K562 (cell line): ENCODE measurements around the gene BBLN. TPM values are rescaled to one million over a fixed set of nuclear protein-coding genes. Genes with fewer than 3 reads are reported as not detected.
"Not testable (repeated sequence)": the region's sequence is repeated elsewhere in the genome, so short reads cannot be mapped to it uniquely, and the experiment has no call there.

Experiments used
- ATF1 ChIP-seq, 2 experiments: fragments of 450-650 bp in 1 of 2; IDR thresholded peaks; 2 replicates each; pipeline ENCODE4 v1.6.1; 2016; ENCODE audit warnings: missing compliant biosample characterization in 1 of 2, missing genetic modification characterization in 1 of 2
- CTBP1 ChIP-seq: fragments of 450-650 bp; IDR thresholded peaks from 2 replicates; pipeline ENCODE4 v1.6.1; 2016; ENCODE audit warnings: borderline replicate concordance
- CTCF ChIP-seq, 3 experiments: IDR thresholded peaks in 2 of 3; conservative IDR thresholded peaks in 1 of 3; 2 replicates each; pipeline ENCODE4 v1.5.1; 2011 to 2012; ENCODE audit warnings: low read length in 3 of 3, mild to moderate bottlenecking in 3 of 3, control low read depth in 2 of 3, improper control_type of control experiment in 1 of 3, inconsistent platforms in 1 of 3, low read depth in 1 of 3, mixed read lengths in 1 of 3, moderate library complexity in 1 of 3; ENCODE audit not compliant: insufficient read depth in 2 of 3
- CTCFL ChIP-seq: IDR thresholded peaks from 2 replicates; pipeline ENCODE4 v1.6.1; 2011; ENCODE audit warnings: borderline replicate concordance, low read depth, mild to moderate bottlenecking, moderate library complexity, low read length; ENCODE audit not compliant: insufficient read depth, poor library complexity, severe bottlenecking
- CXXC5 ChIP-seq: fragments of 250-450 bp; sonication (Bioruptor Pico); IDR thresholded peaks from 2 replicates; pipeline ENCODE4 v1.8.0; 2022; ENCODE audit warnings: inconsistent platforms, mild to moderate bottlenecking, moderate library complexity
- L3MBTL2 ChIP-seq: fragments of 450-650 bp; IDR thresholded peaks from 2 replicates; pipeline ENCODE4 v1.6.1; 2016; ENCODE audit warnings: mild to moderate bottlenecking, moderate library complexity
- REST ChIP-seq, 2 experiments: fragments of 450-650 bp; formaldehyde crosslinking in 1 of 2; IDR thresholded peaks; 2 replicates each; pipeline versions ENCODE4 v1.4.0 to v1.6.1; 2014 to 2020; ENCODE audit warnings: mild to moderate bottlenecking in 2 of 2, borderline replicate concordance in 1 of 2, low read depth in 1 of 2
- SMAD4 ChIP-seq: fragments of 250-450 bp; sonication (Bioruptor Pico); conservative IDR thresholded peaks from 2 replicates; pipeline ENCODE4 v1.8.0; 2021; ENCODE audit warnings: inconsistent platforms, mild to moderate bottlenecking, moderate library complexity
- STAG1 ChIP-seq: sonication (generic); formaldehyde crosslinking; IDR thresholded peaks from 2 replicates; pipeline ENCODE4 v1.5.0; 2020; ENCODE audit warnings: missing genetic modification reagents, borderline replicate concordance
- ZNF740 ChIP-seq, 3 experiments: fragments of 200-800 bp in 1 of 3; sonication (Bioruptor generic) in 1 of 3; sonication (generic) in 1 of 3; formaldehyde crosslinking in 1 of 3; IDR thresholded peaks; 2 replicates each; pipeline versions ENCODE4 v1.6.1 to v1.8.0; 2016 to 2022; ENCODE audit warnings: mild to moderate bottlenecking in 2 of 3, missing compliant biosample characterization in 2 of 3, missing genetic modification characterization in 2 of 3, missing genetic modification reagents in 1 of 3
- polyA plus RNA-seq, 8 experiments: library from polyadenylated mRNA; depleted of rRNA in 4 of 8; stranded (reverse) in 5 of 8; unstranded in 3 of 8; fragments of >200 nt; fragmentation: Nextera tagmentation in 2 of 8; fragmentation: Illumina TruSeq in 1 of 8; extraction: Ambion mirVana in 2 of 8; extraction: Trizol in 1 of 8; gene quantifications; 2 replicates each; pipeline versions ENCODE4 v1.2.1 to v1.2.3, GENCODE V29; 2011 to 2014; ENCODE audit warnings: inconsistent platforms in 1 of 8, missing spikeins in 1 of 8
- total RNA-seq, 7 experiments: library from RNA; depleted of rRNA in 6 of 7; stranded (reverse); fragments of >200 nt in 6 of 7; fragmentation: Illumina TruSeq in 2 of 7; extraction: Trizol in 2 of 7; gene quantifications; 2 replicates each; pipeline versions ENCODE4 v1.2.1 to v1.2.3, GENCODE V29; 2011 to 2021; ENCODE audit warnings: low replicate concordance in 1 of 7

The BBLN gene
- total and polyA plus RNA-seq, 9 of the 15 experiments (the other 6 are each of a cell fraction or from before 2014, with no cell fraction given): 4.2 to 331 (median 87.1) TPM

GRCh38 chr9:128181480-128181879 is 21.4 kb downstream of the BBLN start (continued):
- peak; percentile 14 for TF ChIP-seq CTCFL
- not testable (repeated sequence) for TF ChIP-seq ZNF740 (CRISPR knock-in tag; IDR thresholded peaks at IDR 0.05); REST (CRISPR knock-in tag; IDR thresholded peaks at IDR 0.05; ENCODE audit: low read depth); ATF1 (CRISPR knock-in tag; IDR thresholded peaks at IDR 0.05)
- TF ChIP-seq ZNF740 (tag; IDR thresholded peaks at IDR 0.05): 0 out of 4 replicates have a peak, but pooled peaks of 1 of the 2 experiments have one; percentile 67
- peak; percentile 49 for TF ChIP-seq CXXC5
- TF ChIP-seq REST (IDR thresholded peaks at IDR 0.05; ENCODE audit: borderline replicate concordance): peak; percentile 63; the same call in 1 of the 2 replicates
- TF ChIP-seq CTBP1: peak; percentile 23; the same call in 1 of the 2 replicates
- peak; percentile 62 to 74 (median 66) for TF ChIP-seq CTCF (IDR thresholded peaks at IDR 0.05 in 2 of 3, conservative IDR thresholded peaks at IDR 0.05 in 1 of 3; ENCODE audit: insufficient read depth in 2 of 3, low read depth in 1 of 3, low read length in 3 of 3)
- peak; percentile 33; the same call in 1 of the 2 replicates for TF ChIP-seq SMAD4 (CRISPR knock-in tag)
- TF ChIP-seq ATF1 (tag; IDR thresholded peaks at IDR 0.05): peak; percentile 77
- peak; percentile 35; the same call in 1 of the 2 replicates for TF ChIP-seq L3MBTL2
- peak; percentile 70; the same call in 1 of the 2 replicates for TF ChIP-seq STAG1 (CRISPR knock-in tag)
